ENCODE results near the gene FAM118B.

DNA sequence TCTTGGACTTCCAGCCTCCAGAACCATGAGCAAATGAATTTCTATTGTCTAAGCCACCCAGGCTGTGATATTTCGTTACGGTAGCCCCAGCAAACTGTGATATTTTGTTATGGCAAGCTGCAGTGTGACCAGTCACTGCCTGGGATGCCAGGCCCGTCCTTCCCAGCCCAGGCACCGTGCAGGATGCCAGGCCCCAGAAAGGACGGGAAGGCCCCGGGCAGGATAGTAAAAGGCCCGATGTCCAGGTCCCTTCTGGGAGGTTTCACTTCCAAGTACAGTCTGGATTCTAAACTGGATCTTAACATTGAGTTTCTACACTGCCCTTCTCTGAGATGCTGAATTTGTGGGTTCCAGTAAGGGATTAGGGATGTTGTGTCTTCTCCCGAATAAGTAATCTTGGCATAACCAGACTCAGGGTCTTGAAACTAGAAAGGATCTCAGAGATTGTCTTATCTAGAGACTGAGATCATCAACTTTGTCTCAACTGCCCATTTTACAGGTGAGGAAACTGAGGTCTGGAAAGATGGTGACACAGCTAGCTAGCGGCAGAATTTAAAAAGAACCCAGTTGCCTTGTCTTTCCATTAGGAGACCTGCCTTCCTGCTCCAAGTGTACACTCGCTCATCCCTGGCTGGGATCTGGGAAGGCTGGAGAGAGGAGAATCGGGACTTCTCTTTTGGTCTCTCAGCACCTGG lies 20.1 kb upstream of the FAM118B start:
- TF ChIP-seq, protein P1, sequence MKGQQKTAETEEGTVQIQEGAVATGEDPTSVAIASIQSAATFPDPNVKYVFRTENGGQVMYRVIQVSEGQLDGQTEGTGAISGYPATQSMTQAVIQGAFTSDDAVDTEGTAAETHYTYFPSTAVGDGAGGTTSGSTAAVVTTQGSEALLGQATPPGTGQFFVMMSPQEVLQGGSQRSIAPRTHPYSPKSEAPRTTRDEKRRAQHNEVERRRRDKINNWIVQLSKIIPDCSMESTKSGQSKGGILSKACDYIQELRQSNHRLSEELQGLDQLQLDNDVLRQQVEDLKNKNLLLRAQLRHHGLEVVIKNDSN (IDR thresholded peaks at IDR 0.05) = no peak
- TF ChIP-seq EGR1 (IDR thresholded peaks at IDR 0.05) = no peak
- TF ChIP-seq EP300 (IDR thresholded peaks at IDR 0.05; ENCODE audit: borderline replicate concordance) = no peak
- TF ChIP-seq TCF12 (IDR thresholded peaks at IDR 0.05; ENCODE audit: low read depth) = no peak
- no peak for TF ChIP-seq FOXM1 (IDR thresholded peaks at IDR 0.05; ENCODE audit: borderline replicate concordance, low read depth)
